Prostate gland (tissue), 2 donors: ENCODE results near the gene SLC35G1. TPM values are rescaled to one million over a fixed set of nuclear protein-coding genes. Genes with fewer than 3 reads are reported as not detected.

Experiments
- DNase-seq: peaks from one replicate; pipeline ENCODE4 v3.0.0-alpha.2; 2019; ENCODE audit warnings: low spot score
- H3K27ac ChIP-seq, 2 donors: fragments of 200-600 bp; sonication (generic); 2 replicates each; pipeline ENCODE4 v1.5.1; 2017 to 2019
- H3K27me3 ChIP-seq: fragments of 200-600 bp; sonication (generic); replicated peaks from 2 replicates; pipeline ENCODE4 v1.5.1; 2019; ENCODE audit not compliant: insufficient read depth
- H3K36me3 ChIP-seq, 2 donors: fragments of 200-600 bp; sonication (generic); 1 replicate in 1 of 2; 2 replicates in 1 of 2; pipeline versions ENCODE4 v1.5.1 to v1.8.1; 2017 to 2019
- H3K4me1 ChIP-seq: fragments of 200-600 bp; sonication (generic); replicated peaks from 2 replicates; pipeline ENCODE4 v1.5.1; 2019
- H3K4me3 ChIP-seq, 2 donors: fragments of 200-600 bp; sonication (generic); 2 replicates each; pipeline ENCODE4 v1.5.1; 2017 to 2019
- H3K9me3 ChIP-seq: fragments of 200-600 bp; sonication (generic); 2 replicates; pipeline ENCODE4 v1.5.1; 2017
- CTCF ChIP-seq, 4 experiments: fragments of 200-600 bp in 2 of 4; fragments of 450-650 bp in 2 of 4; sonication (generic) in 2 of 4; IDR thresholded peaks; 1 replicate in 3 of 4; 2 replicates in 1 of 4; pipeline ENCODE4 v1.5.1; 2016 to 2019; ENCODE audit warnings: antibody characterized with exemption in 4 of 4, mild to moderate bottlenecking in 2 of 4, moderate library complexity in 2 of 4
- POLR2A ChIP-seq: fragments of 450-650 bp; IDR thresholded peaks from one replicate; pipeline ENCODE4 v1.6.1; 2016; ENCODE audit warnings: antibody characterized with exemption, mild to moderate bottlenecking
- POLR2AphosphoS5 ChIP-seq: sonication (generic); formaldehyde crosslinking; IDR thresholded peaks from one replicate; pipeline ENCODE4 v1.6.1; 2017; ENCODE audit warnings: antibody characterized with exemption
- WGBS: methylation state at CpG from one replicate; pipeline ENCODE4 v1.1.5; 2018; 5-methylcytosine and 5-hydroxymethylcytosine counted together
- intact Hi-C: fragments of 100-400 bp; cut with DNase I; formaldehyde crosslinking; loops from one replicate; pipeline ENCODE4 v1.14.2; 2022
- total RNA-seq, 2 donors: library from RNA; depleted of rRNA; stranded (reverse); fragments of >200 nt; gene quantifications; one replicate each; pipeline ENCODE4 v1.1.0, GENCODE V29; 2016

The SLC35G1 gene
- total RNA-seq, 2 donors from 2014 or later, result 2.3 to 5.9 TPM

- Histone ChIP-seq H3K4me3 (no peak overlapping the region), H3K9me3 (no peaks in the 10 kb centered on the region), H3K27ac (no peak overlapping the region), H3K36me3 (no peaks in the 10 kb centered on the region), H3K27me3 (peaks cover 2% of the 10 kb centered on the region), H3K4me1 (no peaks in the 10 kb centered on the region)
- intact Hi-C loops, result no loop called here
- 51% methylated on average over 6 of the region's 6 CpGs for WGBS
- DNase-seq, result no peak
- no peak for TF ChIP-seq POLR2AphosphoS5
- no peak for TF ChIP-seq CTCF (IDR thresholded peaks at IDR 0.05)
- TF ChIP-seq POLR2A, result no peak
Observed at GRCh38 chr10:93873420-93874115, 20.2 kb upstream of the SLC35G1 start.

GRCh38 chr10:93874309-93875031 lies 19.3 kb upstream of the SLC35G1 start:
- intact Hi-C loops, result no loop called here
- no peak overlapping the region for H3K27ac ChIP-seq
- no peak overlapping the region for H3K4me3 ChIP-seq
- H3K4me1 ChIP-seq, result no peaks in the 10 kb centered on the region
- no peaks in the 10 kb centered on the region for H3K9me3 ChIP-seq
- H3K36me3 ChIP-seq, result no peaks in the 10 kb centered on the region
- no peak for DNase-seq
- WGBS, result 64% methylated on average over 3 of the region's 3 CpGs
- TF ChIP-seq POLR2AphosphoS5, result no peak
- no peak for TF ChIP-seq POLR2A
- no peak for TF ChIP-seq CTCF (IDR thresholded peaks at IDR 0.05)
- no peaks in the 10 kb centered on the region for H3K27me3 ChIP-seq

GRCh38 chr10:93875032-93875358 lies 18.8 kb upstream of the SLC35G1 start:
- intact Hi-C loops, result no loop called here
- no peaks in the 10 kb centered on the region for H3K4me1 ChIP-seq
- no peaks in the 10 kb centered on the region for H3K36me3 ChIP-seq
- H3K9me3 ChIP-seq, result no peaks in the 10 kb centered on the region
- no peaks in the 10 kb centered on the region for H3K27me3 ChIP-seq
- H3K27ac ChIP-seq, result no peak overlapping the region
- H3K4me3 ChIP-seq, result no peak overlapping the region
- 89% methylated on average over 2 of the region's 2 CpGs for WGBS
- DNase-seq, result no peak
- no peak for TF ChIP-seq CTCF (IDR thresholded peaks at IDR 0.05)
- no peak for TF ChIP-seq POLR2A
- TF ChIP-seq POLR2AphosphoS5, result no peak

GRCh38 chr10:93876381-93876780 lies 17.4 kb upstream of the SLC35G1 start:
- TF ChIP-seq CTCF (IDR thresholded peaks at IDR 0.05) (no peak), POLR2A (no peak), POLR2AphosphoS5 (no peak)
- Histone ChIP-seq H3K4me3 (no peak overlapping the region), H3K4me1 (no peaks in the 10 kb centered on the region), H3K36me3 (no peaks in the 10 kb centered on the region), H3K27me3 (no peaks in the 10 kb centered on the region), H3K27ac (no peak overlapping the region), H3K9me3 (no peaks in the 10 kb centered on the region)
- intact Hi-C loops, result no loop called here
- DNase-seq, result no peak

GRCh38 chr10:93879273-93879672 lies 14.5 kb upstream of the SLC35G1 start:
- H3K4me1 ChIP-seq, result no peaks in the 10 kb centered on the region

More at GRCh38 chr10:93879273-93879672, 14.5 kb upstream of the SLC35G1 start:
- H3K27ac ChIP-seq, result no peak overlapping the region
- H3K36me3 ChIP-seq, result no peaks in the 10 kb centered on the region
- no peaks in the 10 kb centered on the region for H3K9me3 ChIP-seq
- no peaks in the 10 kb centered on the region for H3K27me3 ChIP-seq
- TF ChIP-seq CTCF (IDR thresholded peaks at IDR 0.05) (no peak), POLR2A (no peak), POLR2AphosphoS5 (no peak)
- no peak overlapping the region for H3K4me3 ChIP-seq
- no peak for DNase-seq
- intact Hi-C loops, result no loop called here
